Endothelial cell of umbilical vein (primary cell): Measurements from ENCODE around the gene GDF2. TPM values are rescaled to one million over a fixed set of nuclear protein-coding genes. Genes with fewer than 3 reads are reported as not detected.

Experiments used
- BruUV-seq: library from RNA; stranded (reverse); fragments of 400-500 nt; replicated peaks from 2 replicates; lab custom pipeline; 2021; lab: Mats Ljungman, UMichigan
- CTCF ChIA-PET: fragments of 300-600, 350-600 bp; sonication (Branson Sonifier 250); formaldehyde crosslinking; loops from one replicate; lab custom pipeline; 2021; ENCODE audit warnings: antibody characterized with exemption, inconsistent platforms; lab: Charles Lee
- POLR2A ChIA-PET: fragments of 300-600, 350-600 bp; sonication (Branson Sonifier 250); formaldehyde crosslinking; loops from one replicate; lab custom pipeline; 2021; ENCODE audit warnings: antibody characterized with exemption, inconsistent platforms; lab: Charles Lee
- DNase-seq: peaks from one replicate; pipeline ENCODE4 v3.0.0-alpha.2; 2011; ENCODE audit warnings: low read depth, low spot score
- FAIRE-seq: peaks from 2 replicates; lab custom pipeline; 2011; peaks lifted over from hg19 to GRCh38; lab: Jason Lieb, UNC
- H2AFZ ChIP-seq: 2 replicates; pipeline ENCODE4 v1.6.0; 2012; ENCODE audit warnings: low read depth, low read length, control low read depth, inconsistent platforms
- H3K27ac ChIP-seq: 2 replicates; pipeline ENCODE4 v1.5.1; 2011; ENCODE audit warnings: low read depth, mild to moderate bottlenecking, control low read depth, low read length, moderate library complexity; ENCODE audit not compliant: insufficient read depth
- H3K27me3 ChIP-seq, 2 experiments: 2 replicates each; pipeline versions ENCODE4 v1.6.0 to v1.6.1; 2011; ENCODE audit warnings: low read length in 2 of 2, mixed read lengths in 1 of 2; ENCODE audit not compliant: control insufficient read depth in 2 of 2, insufficient read depth in 2 of 2
- H3K36me3 ChIP-seq, 2 experiments: 2 replicates in 1 of 2; 3 replicates in 1 of 2; pipeline ENCODE4 v1.5.1; 2011; ENCODE audit warnings: low read length in 2 of 2, mild to moderate bottlenecking in 1 of 2, moderate library complexity in 1 of 2; ENCODE audit not compliant: control insufficient read depth in 2 of 2, insufficient read depth in 2 of 2; ENCODE audit errors: extremely low read depth in 1 of 2
- H3K4me1 ChIP-seq: 3 replicates; pipeline ENCODE4 v1.5.1; 2011; ENCODE audit warnings: mild to moderate bottlenecking, low read length; ENCODE audit not compliant: control insufficient read depth, insufficient read depth; ENCODE audit errors: extremely low read depth
- H3K4me2 ChIP-seq: 2 replicates; pipeline ENCODE4 v1.6.1; 2011; ENCODE audit warnings: low read length, control low read depth, mixed read lengths; ENCODE audit not compliant: insufficient read depth
- H3K4me3 ChIP-seq, 3 experiments: fragments of 200-600 bp in 1 of 3; sonication (generic), shearing (Covaris generic) in 1 of 3; replicated peaks in 1 of 3; 2 replicates each; pipeline ENCODE4 v1.5.1; 2011 to 2016; ENCODE audit warnings: control low read depth in 3 of 3, low read length in 3 of 3, mild to moderate bottlenecking in 2 of 3, inconsistent platforms in 1 of 3, low read depth in 1 of 3, moderate library complexity in 1 of 3; ENCODE audit not compliant: insufficient read depth in 1 of 3
- H3K79me2 ChIP-seq: 2 replicates; pipeline ENCODE4 v1.6.0; 2012; ENCODE audit warnings: low read length, inconsistent platforms; ENCODE audit not compliant: control insufficient read depth, insufficient read depth
- H3K9ac ChIP-seq: replicated peaks from 2 replicates; pipeline ENCODE3; 2011; ENCODE audit warnings: low read length, control low read depth; ENCODE audit not compliant: insufficient read depth; ENCODE audit errors: extremely low read depth
- H3K9me1 ChIP-seq: replicated peaks from 3 replicates; pipeline ENCODE4 v1.6.0; 2011; ENCODE audit warnings: mild to moderate bottlenecking, low read length; ENCODE audit not compliant: control insufficient read depth, insufficient read depth; ENCODE audit errors: extremely low read depth
- H3K9me3 ChIP-seq: replicated peaks from 2 replicates; pipeline ENCODE4 v1.5.1; 2012; ENCODE audit warnings: low read length, inconsistent platforms; ENCODE audit not compliant: control insufficient read depth, insufficient read depth
- H4K20me1 ChIP-seq: replicated peaks from 2 replicates; pipeline ENCODE3; 2011; ENCODE audit warnings: mild to moderate bottlenecking, low read length; ENCODE audit not compliant: control insufficient read depth, insufficient read depth; ENCODE audit errors: extremely low read depth
- CTCF ChIP-seq, 2 donors: IDR thresholded peaks; 1 replicate in 1 of 2; 2 replicates in 1 of 2; pipeline ENCODE4 v1.5.1; 2011; ENCODE audit warnings: low read length in 2 of 2, mild to moderate bottlenecking in 2 of 2, moderate library complexity in 2 of 2, control low read depth in 1 of 2, inconsistent platforms in 1 of 2, low read depth in 1 of 2; ENCODE audit not compliant: insufficient read depth in 1 of 2; ENCODE audit errors: extremely low read depth in 1 of 2
- FOS ChIP-seq: IDR thresholded peaks from 2 replicates; pipeline ENCODE4 v1.6.1; 2011; ENCODE audit warnings: mild to moderate bottlenecking, low read length, moderate library complexity, borderline replicate concordance; ENCODE audit not compliant: insufficient read depth
- MYC ChIP-seq: IDR thresholded peaks from one replicate; pipeline ENCODE4 v1.6.1; 2011; ENCODE audit warnings: mild to moderate bottlenecking, low read depth, low read length
- dilution Hi-C: fragments of 300-500 bp; cut with MboI; formaldehyde crosslinking; loops from one replicate; pipeline ENCODE4 v1.15.0; 2019; ENCODE audit warnings: low sequenced_read_pairs; ENCODE audit not compliant: extremely low pct_ligation_motif_present
- intact Hi-C: fragments of 100-400 bp; cut with micrococcal nuclease; formaldehyde crosslinking; loops from one replicate; pipeline ENCODE4 v1.10.0; 2022
- polyA plus RNA-seq, 4 experiments: library from polyadenylated mRNA; depleted of rRNA in 3 of 4; stranded (reverse) in 3 of 4; unstranded in 1 of 4; fragments of >200 nt; gene quantifications; 2 replicates each; pipeline versions ENCODE4 v1.2.1 to v1.2.3, GENCODE V29; 2011 to 2012; ENCODE audit warnings: missing spikeins in 1 of 4
- total RNA-seq: library from RNA; stranded (reverse); gene quantifications from 2 replicates; pipeline ENCODE4 v1.2.3, GENCODE V29; 2021
- TF ChIP-seq, protein P1 (sequence below): IDR thresholded peaks from 2 replicates; pipeline ENCODE4 v1.6.1; 2011; ENCODE audit not compliant: insufficient read depth, insufficient read length

The GDF2 gene
- total and polyA plus RNA-seq, 2 donors (not counting 3 experiments of a cell fraction or from before 2014, with no cell fraction given), result not detected

GRCh38 chr10:47296941-47297340 lies 25.3 kb upstream of the GDF2 start:
- DNase-seq, result no peak
- Histone ChIP-seq H3K4me2 (no peak overlapping the region), H3K79me2 (no peaks in the 10 kb centered on the region), H4K20me1 (no peaks in the 10 kb centered on the region), H3K36me3 (no peaks in the 10 kb centered on the region), H3K27me3 (peaks cover 21 to 33% of the 10 kb centered on the region in 2 experiments), H3K9me1 (no peaks in the 10 kb centered on the region), H3K9ac (no peak overlapping the region), H2AFZ (no peak overlapping the region), H3K4me1 (no peaks in the 10 kb centered on the region), H3K27ac (no peak overlapping the region), H3K9me3 (no peaks in the 10 kb centered on the region), H3K4me3 (no peak overlapping the region)
- CTCF ChIA-PET, result interaction anchor here (3.1 kb wide), 1 partner anchor 16 kb away, joined by 18 read pairs; no protein-coding TSS in a partner anchor
- TF ChIP-seq, protein P1, sequence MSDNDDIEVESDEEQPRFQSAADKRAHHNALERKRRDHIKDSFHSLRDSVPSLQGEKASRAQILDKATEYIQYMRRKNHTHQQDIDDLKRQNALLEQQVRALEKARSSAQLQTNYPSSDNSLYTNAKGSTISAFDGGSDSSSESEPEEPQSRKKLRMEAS, result no peak
- TF ChIP-seq FOS (no peak), MYC (no peak), CTCF (IDR thresholded peaks at IDR 0.05; ENCODE audit: extremely low read depth in 1 of 2, insufficient read depth in 1 of 2, low read depth in 1 of 2, low read length in 2 of 2) (no peak)
- no TSS peak for BruUV-seq
- FAIRE-seq, result no peak
- dilution Hi-C loops, result no loop called here
- POLR2A ChIA-PET, result no interaction called here
- intact Hi-C loops, result loop anchor here (1.0 kb wide), 1 partner anchor 20 kb away; no protein-coding TSS in a partner anchor
